Measurements from ENCODE around the gene APIP. TPM values are rescaled to one million over a fixed set of nuclear protein-coding genes. Genes with fewer than 3 reads are reported as not detected.

The APIP gene
- total RNA-seq, 1 donor from 2014 or later = 13.3 TPM

DNA sequence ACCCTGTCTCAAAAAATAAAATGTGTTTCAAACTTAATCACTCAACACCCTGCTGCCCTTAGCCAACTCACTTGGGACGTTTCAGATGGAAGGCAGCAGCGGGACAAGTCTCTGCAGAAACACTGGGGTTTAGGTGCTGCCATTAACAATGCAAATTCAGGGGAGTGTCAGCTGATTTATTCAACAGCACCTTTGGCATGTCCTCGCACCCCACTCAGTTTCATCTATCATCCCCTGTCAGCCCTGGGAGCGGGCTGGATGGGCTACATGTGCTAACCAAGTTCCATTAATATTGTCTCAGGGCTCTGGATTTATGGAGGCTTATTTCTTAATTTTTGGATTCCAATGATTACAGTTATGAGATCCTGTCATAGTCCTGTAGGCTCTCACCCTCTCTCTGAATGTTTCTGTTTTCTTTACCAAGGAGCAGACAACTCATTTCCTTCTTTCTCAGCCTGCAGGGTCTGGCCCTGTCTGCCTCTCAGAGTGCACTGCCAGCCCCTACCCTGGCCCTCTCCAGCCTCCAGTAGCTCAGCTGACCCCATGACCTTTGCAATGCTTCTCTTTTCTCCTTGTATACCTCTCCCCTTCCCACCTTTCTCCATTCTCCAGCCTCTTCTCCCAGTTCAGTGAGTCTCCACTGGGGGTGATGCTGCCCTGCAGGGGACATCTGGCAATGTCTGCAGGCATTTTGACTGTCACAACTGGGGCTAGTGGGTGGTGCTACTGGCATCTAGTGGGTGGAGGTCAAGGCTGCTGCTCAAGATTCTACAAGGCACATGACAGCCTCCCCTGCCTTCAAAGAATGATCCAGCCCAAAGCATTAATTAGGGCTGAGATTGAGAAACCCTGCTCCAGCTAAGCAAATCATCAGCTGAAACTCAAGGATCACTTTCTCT lies 79.0 kb downstream of the APIP start:
- TF ChIP-seq, protein P1, sequence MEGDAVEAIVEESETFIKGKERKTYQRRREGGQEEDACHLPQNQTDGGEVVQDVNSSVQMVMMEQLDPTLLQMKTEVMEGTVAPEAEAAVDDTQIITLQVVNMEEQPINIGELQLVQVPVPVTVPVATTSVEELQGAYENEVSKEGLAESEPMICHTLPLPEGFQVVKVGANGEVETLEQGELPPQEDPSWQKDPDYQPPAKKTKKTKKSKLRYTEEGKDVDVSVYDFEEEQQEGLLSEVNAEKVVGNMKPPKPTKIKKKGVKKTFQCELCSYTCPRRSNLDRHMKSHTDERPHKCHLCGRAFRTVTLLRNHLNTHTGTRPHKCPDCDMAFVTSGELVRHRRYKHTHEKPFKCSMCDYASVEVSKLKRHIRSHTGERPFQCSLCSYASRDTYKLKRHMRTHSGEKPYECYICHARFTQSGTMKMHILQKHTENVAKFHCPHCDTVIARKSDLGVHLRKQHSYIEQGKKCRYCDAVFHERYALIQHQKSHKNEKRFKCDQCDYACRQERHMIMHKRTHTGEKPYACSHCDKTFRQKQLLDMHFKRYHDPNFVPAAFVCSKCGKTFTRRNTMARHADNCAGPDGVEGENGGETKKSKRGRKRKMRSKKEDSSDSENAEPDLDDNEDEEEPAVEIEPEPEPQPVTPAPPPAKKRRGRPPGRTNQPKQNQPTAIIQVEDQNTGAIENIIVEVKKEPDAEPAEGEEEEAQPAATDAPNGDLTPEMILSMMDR (IDR thresholded peaks at IDR 0.05) = peak; percentile 18
- H3K4me1 Mint-ChIP-seq (ENCODE audit: low read depth) = peaks cover 12% of the 10 kb centered on the region
- no peaks in the 10 kb centered on the region for H3K27me3 Mint-ChIP-seq (ENCODE audit: low read depth)
- peaks cover 3% of the 10 kb centered on the region for H3K36me3 Mint-ChIP-seq (ENCODE audit: low read depth)
- H3K4me3 Mint-ChIP-seq (ENCODE audit: unreplicated experiment) = no peak overlapping the region
- no peak for DNase-seq (ENCODE audit: low spot score)
- peaks cover 2% of the 10 kb centered on the region for H3K9me3 Mint-ChIP-seq (ENCODE audit: low read depth)
- peak overlapping the region; percentile 64 for H3K27ac Mint-ChIP-seq (ENCODE audit: unreplicated experiment)

- TF ChIP-seq, protein P1 (IDR thresholded peaks at IDR 0.05) = no peak
- peaks cover 2% of the 10 kb centered on the region for H3K9me3 Mint-ChIP-seq (ENCODE audit: low read depth)
- H3K27ac Mint-ChIP-seq (ENCODE audit: unreplicated experiment) = no peak overlapping the region
- no peaks in the 10 kb centered on the region for H3K27me3 Mint-ChIP-seq (ENCODE audit: low read depth)
- H3K36me3 Mint-ChIP-seq (ENCODE audit: low read depth) = peaks cover 1% of the 10 kb centered on the region
- peaks cover 24% of the 10 kb centered on the region for H3K4me1 Mint-ChIP-seq (ENCODE audit: low read depth)
- no peak for DNase-seq (ENCODE audit: low spot score)
- no peak overlapping the region for H3K4me3 Mint-ChIP-seq (ENCODE audit: unreplicated experiment)
Observed at GRCh38 chr11:34833602-34834001, 82.6 kb downstream of the APIP start.

Small RNA genes lying within 50 kb of the gene (microRNA-seq; reads per million reads assigned to microRNA genes)
- gene MIR1343 (ENCODE audit: borderline number of aligned reads) = 15.5 reads per million, percentile 30 among the genes with 10 or more reads in this experiment

Other genes starting within 250 kb of the APIP start
- gene PDHX, start 239 bp upstream of the APIP start, total RNA-seq = 28.5 to 39.7 TPM (median 38.8 TPM) in 3 replicates
- 176 to 179 TPM (median 177 TPM) in 3 replicates for gene CD44, start 222.8 kb upstream of the APIP start, total RNA-seq

All from chondrocyte (in vitro differentiated cells).